Activated CD8-positive, alpha-beta T cell treated with anti-CD3 and anti-CD28 coated beads for 36 hours (primary cell): ENCODE results near the gene EFEMP1. TPM values are rescaled to one million over a fixed set of nuclear protein-coding genes. Genes with fewer than 3 reads are reported as not detected.

Source experiments
- ATAC-seq: fragments of 200-7000 bp; cut with Tn5 transposase; one replicate; pipeline ENCODE4 v1.10.0; 2021; ENCODE audit warnings: mild to moderate bottlenecking, moderate library complexity
- CTCF ChIA-PET: fragments of 350-600 bp; sonication (Branson Sonifier 250); formaldehyde crosslinking; loops from one replicate; lab custom pipeline; 2021; ENCODE audit warnings: antibody characterized with exemption; lab: Charles Lee
- POLR2A ChIA-PET: fragments of 350-600 bp; sonication (Branson Sonifier 250); formaldehyde crosslinking; loops from one replicate; lab custom pipeline; 2021; ENCODE audit warnings: antibody characterized with exemption; lab: Charles Lee
- DNase-seq: peaks from one replicate; pipeline ENCODE4 v3.0.0-alpha.2; 2020
- H3K27ac Mint-ChIP-seq: one replicate; pipeline ENCODE4 v1.8.0; 2021; ENCODE audit warnings: mild to moderate bottlenecking, mixed read lengths
- H3K27me3 Mint-ChIP-seq: one replicate; pipeline ENCODE4 v1.8.0; 2021; ENCODE audit warnings: mixed read lengths
- H3K36me3 Mint-ChIP-seq: one replicate; pipeline ENCODE4 v1.8.0; 2021; ENCODE audit warnings: low read depth, mixed read lengths
- H3K4me1 Mint-ChIP-seq: one replicate; pipeline ENCODE4 v1.8.0; 2021; ENCODE audit warnings: low read depth, mixed read lengths
- H3K4me3 Mint-ChIP-seq: one replicate; pipeline ENCODE4 v1.8.0; 2021; ENCODE audit warnings: mild to moderate bottlenecking, moderate library complexity, mixed read lengths
- H3K9me3 Mint-ChIP-seq: one replicate; pipeline ENCODE4 v1.8.0; 2021; ENCODE audit warnings: mixed read lengths
- intact Hi-C: fragments of 100-400 bp; cut with micrococcal nuclease; formaldehyde crosslinking; loops from one replicate; pipeline ENCODE4 v1.10.0; 2022
- total RNA-seq, 2 experiments: library from RNA; stranded (reverse); gene quantifications; one replicate each; pipeline ENCODE4 v1.2.3, GENCODE V29; 2021
- TF ChIP-seq, protein P1 (sequence below): fragments of 200-600 bp; IDR thresholded peaks from one replicate; pipeline ENCODE4 v1.8.0; 2022; ENCODE audit warnings: antibody characterized with exemption, mild to moderate bottlenecking

Gene EFEMP1
- total RNA-seq, 2 experiments from 2014 or later = not detected

DNA sequence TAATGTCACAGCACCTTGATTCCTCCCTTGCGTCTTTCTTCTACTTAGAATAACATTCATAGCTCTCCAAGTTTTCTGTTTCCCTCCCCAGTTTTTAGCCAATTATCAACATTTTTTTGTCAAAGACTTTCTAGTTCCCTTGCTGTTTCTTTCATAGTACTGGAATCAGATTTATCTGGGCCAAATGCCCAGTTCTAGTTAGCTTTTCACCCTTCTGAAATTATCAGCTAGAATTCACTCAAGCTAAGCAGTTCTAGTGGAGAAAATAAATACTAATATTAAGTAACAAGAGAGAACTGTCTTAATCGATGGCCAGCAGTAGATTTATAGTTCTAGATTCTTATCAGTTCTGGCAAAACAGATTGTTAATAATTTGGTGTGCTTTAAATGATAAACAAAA lies 36.2 kb downstream of the EFEMP1 start:
- DNase-seq = no peak
- CTCF ChIA-PET = no interaction called here
- H3K4me3 Mint-ChIP-seq = no peak overlapping the region
- H3K36me3 Mint-ChIP-seq = no peaks in the 10 kb centered on the region
- H3K27me3 Mint-ChIP-seq = no peaks in the 10 kb centered on the region
- no peak for ATAC-seq
- TF ChIP-seq, protein P1, sequence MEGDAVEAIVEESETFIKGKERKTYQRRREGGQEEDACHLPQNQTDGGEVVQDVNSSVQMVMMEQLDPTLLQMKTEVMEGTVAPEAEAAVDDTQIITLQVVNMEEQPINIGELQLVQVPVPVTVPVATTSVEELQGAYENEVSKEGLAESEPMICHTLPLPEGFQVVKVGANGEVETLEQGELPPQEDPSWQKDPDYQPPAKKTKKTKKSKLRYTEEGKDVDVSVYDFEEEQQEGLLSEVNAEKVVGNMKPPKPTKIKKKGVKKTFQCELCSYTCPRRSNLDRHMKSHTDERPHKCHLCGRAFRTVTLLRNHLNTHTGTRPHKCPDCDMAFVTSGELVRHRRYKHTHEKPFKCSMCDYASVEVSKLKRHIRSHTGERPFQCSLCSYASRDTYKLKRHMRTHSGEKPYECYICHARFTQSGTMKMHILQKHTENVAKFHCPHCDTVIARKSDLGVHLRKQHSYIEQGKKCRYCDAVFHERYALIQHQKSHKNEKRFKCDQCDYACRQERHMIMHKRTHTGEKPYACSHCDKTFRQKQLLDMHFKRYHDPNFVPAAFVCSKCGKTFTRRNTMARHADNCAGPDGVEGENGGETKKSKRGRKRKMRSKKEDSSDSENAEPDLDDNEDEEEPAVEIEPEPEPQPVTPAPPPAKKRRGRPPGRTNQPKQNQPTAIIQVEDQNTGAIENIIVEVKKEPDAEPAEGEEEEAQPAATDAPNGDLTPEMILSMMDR = no peak
- POLR2A ChIA-PET = no interaction called here
- intact Hi-C loops = no loop called here
- H3K27ac Mint-ChIP-seq = no peak overlapping the region
- H3K4me1 Mint-ChIP-seq = no peaks in the 10 kb centered on the region
- no peaks in the 10 kb centered on the region for H3K9me3 Mint-ChIP-seq

DNA sequence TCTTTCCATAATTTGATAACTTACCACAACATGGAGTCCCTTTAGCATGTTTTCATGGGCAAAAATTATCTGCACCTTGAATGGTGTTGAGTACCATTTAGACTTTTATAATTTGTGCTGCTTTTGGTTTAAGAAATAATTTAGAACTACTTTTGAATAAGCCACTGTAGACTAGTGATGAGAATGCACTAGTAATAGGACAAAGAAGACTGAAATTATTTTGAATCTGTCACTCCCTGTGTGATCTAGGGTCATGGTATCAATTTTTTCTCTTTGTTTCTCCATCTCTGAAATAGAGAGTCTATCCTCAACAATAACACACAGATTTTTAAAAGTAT lies 37.7 kb downstream of the EFEMP1 start:
- H3K27me3 Mint-ChIP-seq = no peaks in the 10 kb centered on the region
- H3K9me3 Mint-ChIP-seq = no peaks in the 10 kb centered on the region
- no peak overlapping the region for H3K27ac Mint-ChIP-seq
- no peak overlapping the region for H3K4me3 Mint-ChIP-seq
- intact Hi-C loops = no loop called here
- no peaks in the 10 kb centered on the region for H3K36me3 Mint-ChIP-seq
- ChIA-PET CTCF (no interaction called here), POLR2A (no interaction called here)
- ATAC-seq = no peak
- DNase-seq = no peak
- H3K4me1 Mint-ChIP-seq = no peaks in the 10 kb centered on the region
- TF ChIP-seq, protein P1 = no peak

DNA sequence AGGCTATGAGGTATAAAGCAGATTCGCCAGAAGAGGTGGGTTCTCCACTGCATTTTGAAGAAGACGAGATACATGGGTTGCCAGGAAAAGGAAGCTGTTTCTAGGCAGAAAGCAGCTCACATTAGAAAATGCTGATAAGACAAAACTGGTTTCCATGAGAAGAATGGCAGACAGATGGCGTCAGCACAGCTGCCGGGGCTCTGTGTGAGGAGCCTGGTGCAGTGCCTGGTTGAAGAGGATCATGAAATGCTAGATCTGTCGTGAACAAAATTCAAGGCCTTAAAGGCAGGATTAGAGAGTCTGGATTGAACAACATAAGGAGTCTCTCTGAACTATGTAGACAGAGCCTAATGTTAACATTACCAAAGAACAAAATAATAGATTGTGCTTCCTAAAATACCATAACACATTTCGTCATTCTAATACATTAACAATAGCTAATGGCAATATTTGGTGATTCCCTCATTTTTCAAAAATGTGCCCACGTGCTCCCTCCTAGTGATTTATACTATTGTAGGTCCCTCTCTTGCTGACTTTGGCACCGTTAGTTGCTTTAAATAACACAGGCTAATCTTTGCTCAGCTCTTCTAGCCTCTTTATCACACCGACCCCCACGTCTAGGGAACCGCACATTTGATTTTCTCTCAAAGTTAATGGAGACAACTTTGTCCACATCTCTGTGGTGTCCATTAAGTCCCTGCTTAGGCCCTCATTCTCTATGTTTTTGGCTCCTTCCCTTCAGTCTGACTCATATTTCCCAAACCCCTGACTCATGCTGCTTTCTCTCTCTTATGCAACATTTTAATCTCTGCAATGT lies 38.2 kb downstream of the EFEMP1 start:
- TF ChIP-seq, protein P1 = no peak
- H3K4me1 Mint-ChIP-seq = no peaks in the 10 kb centered on the region
- ChIA-PET CTCF (no interaction called here), POLR2A (no interaction called here)
- H3K27me3 Mint-ChIP-seq = no peaks in the 10 kb centered on the region
- intact Hi-C loops = no loop called here
- no peak overlapping the region for H3K4me3 Mint-ChIP-seq
- ATAC-seq = no peak
- no peak for DNase-seq
- H3K36me3 Mint-ChIP-seq = no peaks in the 10 kb centered on the region
- no peak overlapping the region for H3K27ac Mint-ChIP-seq
- H3K9me3 Mint-ChIP-seq = no peaks in the 10 kb centered on the region

- ChIA-PET POLR2A (no interaction called here), CTCF (no interaction called here)
- H3K9me3 Mint-ChIP-seq = no peaks in the 10 kb centered on the region
- H3K4me3 Mint-ChIP-seq = no peak overlapping the region
- ATAC-seq (no peak), DNase-seq (no peak)
- no peaks in the 10 kb centered on the region for H3K27me3 Mint-ChIP-seq
- TF ChIP-seq, protein P1 = no peak
- intact Hi-C loops = no loop called here
- no peak overlapping the region for H3K27ac Mint-ChIP-seq
- H3K4me1 Mint-ChIP-seq = no peaks in the 10 kb centered on the region
- no peaks in the 10 kb centered on the region for H3K36me3 Mint-ChIP-seq
Measured at GRCh38 chr2:55883829-55884228, 39.8 kb downstream of the EFEMP1 start.

GRCh38 chr2:55883357-55883756 lies 40.2 kb downstream of the EFEMP1 start:
- no peak overlapping the region for H3K27ac Mint-ChIP-seq
- H3K4me3 Mint-ChIP-seq = no peak overlapping the region
- no peaks in the 10 kb centered on the region for H3K4me1 Mint-ChIP-seq
- no peaks in the 10 kb centered on the region for H3K27me3 Mint-ChIP-seq
- H3K36me3 Mint-ChIP-seq = no peaks in the 10 kb centered on the region
- CTCF ChIA-PET = no interaction called here
- ATAC-seq (no peak), DNase-seq (no peak)
- intact Hi-C loops = no loop called here
- POLR2A ChIA-PET = no interaction called here
- no peaks in the 10 kb centered on the region for H3K9me3 Mint-ChIP-seq
- TF ChIP-seq, protein P1 = no peak
